ENCODE measurements around the gene MYH8.

MYH8 gene

GRCh38 chr17:10421900-10422542 is at the start of gene MYH8:
MYH8 (minus strand) TSS chr17:10421950; CDS start chr17:10420227, 1,723 bp downstream.
- no peak for DNase-seq (ENCODE audit: low spot score)

- DNase-seq (ENCODE audit: low spot score), result no peak
Observed at GRCh38 chr17:10469459-10469858, 47.7 kb upstream of the MYH8 start, which contains the start of gene MYH4. MYH4 (minus strand) TSS chr17:10469559; CDS start chr17:10466745, 2,814 bp downstream.

GRCh38 chr17:10463402-10463801 is 41.7 kb upstream of the MYH8 start:
- DNase-seq (ENCODE audit: low spot score), result no peak

GRCh38 chr17:10460062-10460461 is 38.3 kb upstream of the MYH8 start:
- DNase-seq (ENCODE audit: low spot score), result no peak

GRCh38 chr17:10458701-10459100 is 37.0 kb upstream of the MYH8 start:
- DNase-seq (ENCODE audit: low spot score), result no peak

GRCh38 chr17:10457952-10458351 is 36.2 kb upstream of the MYH8 start:
- DNase-seq (ENCODE audit: low spot score), result no peak

GRCh38 chr17:10447026-10447931 is 25.5 kb upstream of the MYH8 start:
- no peak for DNase-seq (ENCODE audit: low spot score)

- DNase-seq (ENCODE audit: low spot score), result no peak
Observed at GRCh38 chr17:10439816-10440215, 18.1 kb upstream of the MYH8 start.

GRCh38 chr17:10435096-10435495 is 13.3 kb upstream of the MYH8 start:
- no peak for DNase-seq (ENCODE audit: low spot score)

- no peak for DNase-seq (ENCODE audit: low spot score)
Observed at GRCh38 chr17:10429421-10430045, 7.8 kb upstream of the MYH8 start.

GRCh38 chr17:10428781-10429180 is 7.0 kb upstream of the MYH8 start:
- DNase-seq (ENCODE audit: low spot score), result no peak

GRCh38 chr17:10421211-10421610 is 539 bp downstream of the MYH8 start:
- DNase-seq (ENCODE audit: low spot score), result no peak

GRCh38 chr17:10420811-10421210 is 939 bp downstream of the MYH8 start:
- DNase-seq (ENCODE audit: low spot score), result no peak

- no peak for DNase-seq (ENCODE audit: low spot score)
Observed at GRCh38 chr17:10417431-10417830, 4.3 kb downstream of the MYH8 start.

- DNase-seq (ENCODE audit: low spot score), result no peak
Observed at GRCh38 chr17:10415161-10415560, 6.6 kb downstream of the MYH8 start.

GRCh38 chr17:10403589-10403988 is 18.2 kb downstream of the MYH8 start:
- DNase-seq (ENCODE audit: low spot score), result no peak

- no peak for DNase-seq (ENCODE audit: low spot score)
Observed at GRCh38 chr17:10398352-10398751, 23.4 kb downstream of the MYH8 start.

- DNase-seq (ENCODE audit: low spot score), result no peak
Observed at GRCh38 chr17:10396524-10397163, 25.1 kb downstream of the MYH8 start.

- peak; percentile 33 for DNase-seq (ENCODE audit: low spot score)
Observed at GRCh38 chr17:10394201-10394887, 27.4 kb downstream of the MYH8 start.

GRCh38 chr17:10392880-10393279 is 28.9 kb downstream of the MYH8 start:
- DNase-seq (ENCODE audit: low spot score), result no peak

GRCh38 chr17:10385871-10386270 is 35.9 kb downstream of the MYH8 start:
- no peak for DNase-seq (ENCODE audit: low spot score)

- no peak for DNase-seq (ENCODE audit: low spot score)
Observed at GRCh38 chr17:10384175-10384574, 37.6 kb downstream of the MYH8 start.

Data from activated CD4-positive, alpha-beta T cell treated with anti-CD3 and anti-CD28 coated beads, Interleukin-2, Interleukin-4, amounts not matched to agents 100 ng/mL and 50 ng/mL, durations not matched to agents 16 hours and 8 hours (primary cell).